Vagina (tissue), 2 donors: Measurements from ENCODE around the gene ZNF625.

Experiments used
- POLR2A ChIP-seq, 2 donors: fragments of 450-650 bp; IDR thresholded peaks; one replicate each; pipeline ENCODE4 v1.6.1; 2017; ENCODE audit warnings: antibody characterized with exemption in 2 of 2, mild to moderate bottlenecking in 2 of 2, moderate library complexity in 2 of 2
- POLR2AphosphoS5 ChIP-seq, 2 donors: sonication (generic); formaldehyde crosslinking; IDR thresholded peaks; one replicate each; pipeline ENCODE4 v1.9.0; 2017; ENCODE audit warnings: antibody characterized with exemption in 2 of 2, mild to moderate bottlenecking in 2 of 2, low read depth in 1 of 2; ENCODE audit not compliant: insufficient read depth in 1 of 2
- TF ChIP-seq, protein P1 (sequence below), 3 experiments: fragments of 450-650 bp in 2 of 3; fragments of 200-600 bp in 1 of 3; sonication (generic) in 1 of 3; IDR thresholded peaks; one replicate each; pipeline ENCODE4 v1.5.1; 2017 to 2019; ENCODE audit warnings: antibody characterized with exemption in 3 of 3, mild to moderate bottlenecking in 2 of 3, moderate library complexity in 2 of 3

DNA sequence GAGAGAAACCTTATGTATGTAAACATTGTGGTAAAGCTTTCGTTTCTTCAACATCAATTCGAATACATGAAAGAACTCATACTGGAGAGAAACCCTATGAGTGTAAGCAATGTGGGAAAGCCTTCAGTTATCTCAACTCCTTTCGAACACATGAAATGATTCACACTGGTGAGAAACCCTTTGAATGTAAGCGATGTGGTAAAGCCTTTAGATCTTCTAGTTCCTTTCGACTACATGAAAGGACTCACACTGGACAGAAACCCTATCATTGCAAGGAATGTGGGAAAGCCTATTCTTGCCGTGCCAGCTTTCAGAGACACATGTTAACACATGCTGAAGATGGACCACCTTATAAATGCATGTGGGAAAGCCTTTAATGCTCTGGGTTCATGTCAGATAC is 31.1 kb upstream of the ZNF625 start:
- TF ChIP-seq, protein P1, sequence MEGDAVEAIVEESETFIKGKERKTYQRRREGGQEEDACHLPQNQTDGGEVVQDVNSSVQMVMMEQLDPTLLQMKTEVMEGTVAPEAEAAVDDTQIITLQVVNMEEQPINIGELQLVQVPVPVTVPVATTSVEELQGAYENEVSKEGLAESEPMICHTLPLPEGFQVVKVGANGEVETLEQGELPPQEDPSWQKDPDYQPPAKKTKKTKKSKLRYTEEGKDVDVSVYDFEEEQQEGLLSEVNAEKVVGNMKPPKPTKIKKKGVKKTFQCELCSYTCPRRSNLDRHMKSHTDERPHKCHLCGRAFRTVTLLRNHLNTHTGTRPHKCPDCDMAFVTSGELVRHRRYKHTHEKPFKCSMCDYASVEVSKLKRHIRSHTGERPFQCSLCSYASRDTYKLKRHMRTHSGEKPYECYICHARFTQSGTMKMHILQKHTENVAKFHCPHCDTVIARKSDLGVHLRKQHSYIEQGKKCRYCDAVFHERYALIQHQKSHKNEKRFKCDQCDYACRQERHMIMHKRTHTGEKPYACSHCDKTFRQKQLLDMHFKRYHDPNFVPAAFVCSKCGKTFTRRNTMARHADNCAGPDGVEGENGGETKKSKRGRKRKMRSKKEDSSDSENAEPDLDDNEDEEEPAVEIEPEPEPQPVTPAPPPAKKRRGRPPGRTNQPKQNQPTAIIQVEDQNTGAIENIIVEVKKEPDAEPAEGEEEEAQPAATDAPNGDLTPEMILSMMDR (IDR thresholded peaks at IDR 0.05): no peak
- no peak for TF ChIP-seq POLR2A (IDR thresholded peaks at IDR 0.05)
- TF ChIP-seq POLR2AphosphoS5 (IDR thresholded peaks at IDR 0.05; ENCODE audit: insufficient read depth in 1 of 2, low read depth in 1 of 2): no peak
